Kidney (tissue), 14 donors: ENCODE results near the gene BSND. TPM values are rescaled to one million over a fixed set of nuclear protein-coding genes. Genes with fewer than 3 reads are reported as not detected.

Source experiments
- DNase-seq, 5 donors: peaks; one replicate each; pipeline ENCODE4 v3.0.0-alpha.2; 2013 to 2020
- FAIRE-seq: peaks from 2 replicates; lab custom pipeline; 2012; peaks lifted over from hg19 to GRCh38; lab: Jason Lieb, UNC
- H3K27ac ChIP-seq, 2 donors: one replicate each; pipeline ENCODE4 v1.7.0; 2013; ENCODE audit warnings: low read depth in 2 of 2, low read length in 2 of 2, inconsistent platforms in 1 of 2
- H3K27me3 ChIP-seq: one replicate; pipeline ENCODE4 v1.7.1; 2013; ENCODE audit warnings: low read length, inconsistent platforms; ENCODE audit not compliant: control insufficient read depth, insufficient read depth
- H3K36me3 ChIP-seq, 3 donors: one replicate each; pipeline versions ENCODE4 v1.7.0 to v1.7.1; 2013; ENCODE audit warnings: low read length in 3 of 3, control low read depth in 1 of 3, inconsistent platforms in 1 of 3; ENCODE audit not compliant: insufficient read depth in 3 of 3, control insufficient read depth in 2 of 3
- H3K4me1 ChIP-seq, 3 donors: one replicate each; pipeline versions ENCODE4 v1.7.0 to v1.7.1; 2013; ENCODE audit warnings: low read length in 3 of 3, inconsistent platforms in 1 of 3, low read depth in 1 of 3; ENCODE audit not compliant: control insufficient read depth in 2 of 3, insufficient read depth in 2 of 3
- H3K4me3 ChIP-seq, 3 donors: one replicate each; pipeline versions ENCODE4 v1.7.0 to v1.8.1; 2013; ENCODE audit warnings: low read length in 3 of 3, control low read depth in 1 of 3, inconsistent platforms in 1 of 3
- H3K9ac ChIP-seq, 3 donors: one replicate each; pipeline versions ENCODE4 v1.7.0 to v1.7.1; 2013; ENCODE audit warnings: low read length in 3 of 3, control low read depth in 1 of 3, inconsistent platforms in 1 of 3
- H3K9me3 ChIP-seq, 3 donors: one replicate each; pipeline versions ENCODE4 v1.7.0 to v1.7.1; 2013; ENCODE audit warnings: low read length in 3 of 3, control low read depth in 1 of 3, inconsistent platforms in 1 of 3; ENCODE audit not compliant: control insufficient read depth in 2 of 3, insufficient read depth in 1 of 3
- intact Hi-C: fragments of 100-400 bp; cut with DNase I; formaldehyde crosslinking; loops from one replicate; pipeline ENCODE4 v1.11.1; 2022
- polyA plus RNA-seq: library from polyadenylated mRNA; stranded (reverse); fragments of 350-450 nt; fragmentation: Illumina TruSeq; extraction: RNeasy Lipid Tissue Mini Kit (QIAGEN cat#74804); gene quantifications from one replicate; pipeline ENCODE4 v1.2.3, GENCODE V29; 2014; ENCODE audit warnings: low read depth, low replicate concordance; ENCODE audit not compliant: insufficient read depth
- total RNA-seq: library from RNA; stranded (reverse); fragmentation: NEBNext Ultra II Directional; extraction: Animal tissue kit (Norgen Biotek cat#: 25700); gene quantifications from one replicate; pipeline ENCODE4 v1.2.1, GENCODE V29; 2021
- TF ChIP-seq, protein P1 (sequence below): IDR thresholded peaks from 3 replicates; pipeline ENCODE4 v1.5.1; 2012; ENCODE audit warnings: mild to moderate bottlenecking, moderate library complexity, borderline replicate concordance; ENCODE audit not compliant: insufficient read depth; ENCODE audit errors: extremely low read depth
- donor health status: control.
- donor health status: control.
- donor health status: control.
- donor health status: control.
- donor health status: control.
- donor health status: DM: yes; HTN: yes; CAD: no.
- donor health status: Normal renal cell carcinoma (clear cell type).

Gene BSND
- total and polyA plus RNA-seq, 2 donors from 2014 or later, result 1.4 to 22.7 TPM

DNA sequence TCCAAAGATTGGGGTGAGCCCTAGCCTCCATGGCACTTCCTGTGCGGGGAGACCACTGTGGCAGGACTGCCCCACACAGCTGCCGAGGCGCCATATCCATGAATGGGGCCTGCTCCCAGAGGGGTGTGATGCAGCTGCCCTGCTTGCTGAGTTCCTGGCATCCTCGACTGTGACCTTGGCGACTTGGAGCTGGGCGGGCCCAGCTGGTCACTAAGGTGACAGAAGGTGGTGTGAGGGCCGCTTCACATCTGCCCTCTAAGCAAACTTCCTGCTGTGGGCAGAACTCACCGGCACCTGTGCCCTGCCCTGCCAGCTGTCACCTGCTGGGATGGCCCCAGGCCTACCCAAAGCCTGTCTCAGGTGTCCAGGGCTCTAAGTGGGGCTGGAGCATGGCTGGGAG, 9.3 kb upstream of the BSND start:
- Histone ChIP-seq H3K27me3 (no peaks in the 10 kb centered on the region), H3K27ac (peak overlapping the region in 1 of 2 donors; percentile 42), H3K4me1 (no peaks in the 10 kb centered on the region), H3K36me3 (no peaks in the 10 kb centered on the region), H3K9ac (no peak overlapping the region), H3K9me3 (no peaks in the 10 kb centered on the region), H3K4me3 (no peak overlapping the region)
- intact Hi-C loops, result no loop called here
- DNase-seq (peak in 1 of 5 donors; percentile 81), FAIRE-seq (no peak)
- TF ChIP-seq, protein P1, sequence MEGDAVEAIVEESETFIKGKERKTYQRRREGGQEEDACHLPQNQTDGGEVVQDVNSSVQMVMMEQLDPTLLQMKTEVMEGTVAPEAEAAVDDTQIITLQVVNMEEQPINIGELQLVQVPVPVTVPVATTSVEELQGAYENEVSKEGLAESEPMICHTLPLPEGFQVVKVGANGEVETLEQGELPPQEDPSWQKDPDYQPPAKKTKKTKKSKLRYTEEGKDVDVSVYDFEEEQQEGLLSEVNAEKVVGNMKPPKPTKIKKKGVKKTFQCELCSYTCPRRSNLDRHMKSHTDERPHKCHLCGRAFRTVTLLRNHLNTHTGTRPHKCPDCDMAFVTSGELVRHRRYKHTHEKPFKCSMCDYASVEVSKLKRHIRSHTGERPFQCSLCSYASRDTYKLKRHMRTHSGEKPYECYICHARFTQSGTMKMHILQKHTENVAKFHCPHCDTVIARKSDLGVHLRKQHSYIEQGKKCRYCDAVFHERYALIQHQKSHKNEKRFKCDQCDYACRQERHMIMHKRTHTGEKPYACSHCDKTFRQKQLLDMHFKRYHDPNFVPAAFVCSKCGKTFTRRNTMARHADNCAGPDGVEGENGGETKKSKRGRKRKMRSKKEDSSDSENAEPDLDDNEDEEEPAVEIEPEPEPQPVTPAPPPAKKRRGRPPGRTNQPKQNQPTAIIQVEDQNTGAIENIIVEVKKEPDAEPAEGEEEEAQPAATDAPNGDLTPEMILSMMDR, result no peak

GRCh38 chr1:54989968-54990810, 8.5 kb upstream of the BSND start:
- no peaks in the 10 kb centered on the region for H3K4me1 ChIP-seq
- intact Hi-C loops, result no loop called here
- H3K27ac ChIP-seq, result peak overlapping the region in 1 of 2 donors; percentile 29
- peak in 1 of 5 donors; percentile 35 for DNase-seq
- no peaks in the 10 kb centered on the region for H3K27me3 ChIP-seq
- FAIRE-seq, result no peak
- no peak overlapping the region for H3K4me3 ChIP-seq
- H3K9me3 ChIP-seq, result no peaks in the 10 kb centered on the region
- TF ChIP-seq, protein P1, result no peak
- no peak overlapping the region for H3K9ac ChIP-seq
- no peaks in the 10 kb centered on the region for H3K36me3 ChIP-seq

GRCh38 chr1:54990916-54991315, 7.8 kb upstream of the BSND start:
- intact Hi-C loops, result no loop called here
- no peak overlapping the region for H3K4me3 ChIP-seq
- H3K36me3 ChIP-seq, result no peaks in the 10 kb centered on the region
- no peaks in the 10 kb centered on the region for H3K27me3 ChIP-seq
- no peak overlapping the region for H3K27ac ChIP-seq
- no peaks in the 10 kb centered on the region for H3K9me3 ChIP-seq
- TF ChIP-seq, protein P1, result no peak
- H3K4me1 ChIP-seq, result no peaks in the 10 kb centered on the region
- no peak overlapping the region for H3K9ac ChIP-seq
- DNase-seq (peak in 1 of 5 donors; percentile 29), FAIRE-seq (no peak)
